Ishikawa (cell line): ENCODE measurements around the gene GLP1R.

Source experiments
- CEBPB ChIP-seq: IDR thresholded peaks from 2 replicates; pipeline ENCODE4 v1.6.1; 2012
- CREB1 ChIP-seq: IDR thresholded peaks from 2 replicates; pipeline ENCODE4 v1.6.1; 2012; ENCODE audit warnings: low read depth
- EGR1 ChIP-seq: IDR thresholded peaks from 2 replicates; pipeline ENCODE4 v1.6.1; 2012
- EP300 ChIP-seq: IDR thresholded peaks from 2 replicates; pipeline ENCODE4 v1.6.1; 2012; ENCODE audit warnings: borderline replicate concordance
- FOXM1 ChIP-seq: IDR thresholded peaks from 2 replicates; pipeline ENCODE4 v1.6.1; 2012; ENCODE audit warnings: low read depth, borderline replicate concordance
- MAX ChIP-seq: IDR thresholded peaks from 2 replicates; pipeline ENCODE4 v1.6.1; 2012
- NFIC ChIP-seq: IDR thresholded peaks from 2 replicates; pipeline ENCODE4 v1.6.1; 2012
- RAD21 ChIP-seq: IDR thresholded peaks from 2 replicates; pipeline ENCODE4 v1.6.1; 2012; ENCODE audit warnings: low read depth
- REST ChIP-seq: IDR thresholded peaks from 2 replicates; pipeline ENCODE4 v1.6.1; 2012; ENCODE audit warnings: low read depth, mild to moderate bottlenecking
- TAF1 ChIP-seq: IDR thresholded peaks from 2 replicates; pipeline ENCODE4 v1.6.1; 2012; ENCODE audit warnings: low read depth, mild to moderate bottlenecking
- TCF12 ChIP-seq: IDR thresholded peaks from 2 replicates; pipeline ENCODE4 v1.6.1; 2012; ENCODE audit warnings: low read depth
- TEAD4 ChIP-seq: IDR thresholded peaks from 2 replicates; pipeline ENCODE4 v1.6.1; 2012
- USF1 ChIP-seq: IDR thresholded peaks from 2 replicates; pipeline ENCODE4 v1.6.1; 2012
- YY1 ChIP-seq: IDR thresholded peaks from 2 replicates; pipeline ENCODE4 v1.6.1; 2012; ENCODE audit warnings: low read depth
- ZBTB7A ChIP-seq: IDR thresholded peaks from 2 replicates; pipeline ENCODE4 v1.6.1; 2012; ENCODE audit warnings: low read depth

GLP1R gene

GRCh38 chr6:39047434-39048327 is 900 bp upstream of the GLP1R start:
- TF ChIP-seq USF1, result no peak
- no peak for TF ChIP-seq EP300
- no peak for TF ChIP-seq FOXM1
- TF ChIP-seq TAF1, result no peak
- no peak for TF ChIP-seq TCF12
- TF ChIP-seq MAX, result no peak
- TF ChIP-seq NFIC, result no peak
- TF ChIP-seq EGR1, result no peak
- no peak for TF ChIP-seq CREB1
- TF ChIP-seq RAD21, result no peak
- TF ChIP-seq YY1, result no peak
- no peak for TF ChIP-seq REST
- TF ChIP-seq CEBPB, result no peak
- TF ChIP-seq TEAD4, result no peak

- TF ChIP-seq TAF1 (no peak), TEAD4 (no peak), REST (peak; percentile 52; the same call in 1 of the 2 replicates), USF1 (no peak)
These were observed 1.1 kb downstream of the GLP1R start for GRCh38 chr6:39049575-39050283.

GRCh38 chr6:39050453-39051112 is 2.0 kb downstream of the GLP1R start:
- TF ChIP-seq NFIC, result no peak
- TF ChIP-seq CEBPB, result no peak
- TF ChIP-seq YY1, result no peak
- TF ChIP-seq ZBTB7A, result no peak
- TF ChIP-seq TCF12, result no peak
- no peak for TF ChIP-seq TEAD4
- no peak for TF ChIP-seq RAD21
- TF ChIP-seq EP300, result no peak
- TF ChIP-seq TAF1, result no peak
- TF ChIP-seq USF1, result no peak
- TF ChIP-seq MAX, result no peak
- TF ChIP-seq REST, result no peak
- no peak for TF ChIP-seq FOXM1
- no peak for TF ChIP-seq CREB1
- TF ChIP-seq EGR1, result no peak
